ENCODE data around the gene GTF3A. TPM values are rescaled to one million over a fixed set of nuclear protein-coding genes. Genes with fewer than 3 reads are reported as not detected.

Gene GTF3A
- total and polyA plus RNA-seq, 2 experiments from 2014 or later: 109 to 190 TPM

DNA sequence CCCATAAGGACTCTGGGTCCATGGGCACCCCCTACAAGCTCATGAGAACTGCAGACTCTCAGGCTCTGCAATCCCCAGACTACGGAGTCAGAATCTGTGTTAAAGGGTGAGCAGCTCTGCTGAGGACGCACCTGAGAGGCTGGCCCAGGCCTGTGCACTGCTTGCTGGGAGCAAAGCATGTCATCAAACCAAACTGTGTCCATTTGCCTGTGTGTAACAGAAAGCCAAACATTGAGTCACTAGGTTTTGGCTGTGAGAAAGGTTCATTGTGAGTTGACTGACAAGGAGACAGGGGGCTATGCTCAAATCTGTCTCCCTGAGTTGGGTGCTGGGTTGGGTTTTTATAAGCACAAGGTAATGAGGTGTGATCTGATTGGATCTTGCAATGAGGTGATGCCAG, 48.0 kb downstream of the GTF3A start (continued):
- no peak for TF ChIP-seq ZNF462 (CRISPR knock-in tag; IDR thresholded peaks at IDR 0.05)

DNA sequence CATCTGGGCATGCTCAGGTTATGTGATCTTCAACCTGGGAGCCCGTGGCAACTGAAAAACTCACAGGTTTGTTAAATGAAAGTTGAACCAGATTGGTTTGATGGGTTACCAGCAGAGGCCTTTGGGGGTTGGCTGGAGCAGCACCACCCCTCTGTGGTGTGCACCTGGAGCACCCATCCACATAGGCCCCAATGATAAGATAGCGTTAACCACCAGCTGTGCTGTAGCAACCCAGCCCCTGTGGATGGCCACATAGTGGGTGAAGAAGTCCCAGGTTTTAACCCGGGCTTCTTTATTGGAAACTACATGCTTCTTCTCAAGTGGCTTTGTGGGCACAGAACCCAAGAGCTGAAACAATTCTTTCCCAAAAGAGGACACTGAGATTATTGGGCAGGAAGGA, 48.5 kb downstream of the GTF3A start:
- Mint-ChIP-seq H3K36me3 (ENCODE audit: low read depth) (no peaks in the 10 kb centered on the region; the same call in 2 of the 3 replicates), H3K9me3 (no peaks in the 10 kb centered on the region; the same call in 2 of the 3 replicates), H3K4me3 (no peak overlapping the region), H3K4me1 (peaks cover 11% of the 10 kb centered on the region; the same call in 2 of the 3 replicates), H3K27ac (no peak overlapping the region), H3K27me3 (ENCODE audit: insufficient read depth, low read depth, poor library complexity) (peaks cover 7% of the 10 kb centered on the region)
- Histone ChIP-seq H3K27me3 (ENCODE audit: insufficient read depth) (no peaks in the 10 kb centered on the region), H3K27ac (ENCODE audit: low read depth) (no peak overlapping the region), H3K36me3 (ENCODE audit: insufficient read depth) (no peaks in the 10 kb centered on the region), H3K9me2 (ENCODE audit: insufficient read depth) (no peaks in the 10 kb centered on the region), H2AFZ (no peak overlapping the region), H3K4me1 (ENCODE audit: insufficient read depth) (no peaks in the 10 kb centered on the region), H4K20me1 (replicated peaks; ENCODE audit: insufficient read depth) (no peaks in the 10 kb centered on the region), H3K79me2 (replicated peaks; ENCODE audit: insufficient read depth) (no peaks in the 10 kb centered on the region), H3K4me3 (no peak overlapping the region), H3F3A (replicated peaks; ENCODE audit: low read depth) (no peaks in the 10 kb centered on the region), H3K4me2 (no peak overlapping the region)
- DNase-seq (ENCODE audit: low spot score): no peak
- no peak for ATAC-seq
- TF ChIP-seq ZNF462 (CRISPR knock-in tag; IDR thresholded peaks at IDR 0.05) (no peak), NANOG (IDR thresholded peaks at IDR 0.05; ENCODE audit: borderline replicate concordance) (no peak), JUNB (IDR thresholded peaks at IDR 0.05; ENCODE audit: unreplicated experiment) (no peak), ZNF331 (CRISPR knock-in tag; IDR thresholded peaks at IDR 0.05; ENCODE audit: low read depth) (no peak), ZNF114 (CRISPR knock-in tag; IDR thresholded peaks at IDR 0.05) (no peak)
- TF ChIP-seq, protein P1, sequence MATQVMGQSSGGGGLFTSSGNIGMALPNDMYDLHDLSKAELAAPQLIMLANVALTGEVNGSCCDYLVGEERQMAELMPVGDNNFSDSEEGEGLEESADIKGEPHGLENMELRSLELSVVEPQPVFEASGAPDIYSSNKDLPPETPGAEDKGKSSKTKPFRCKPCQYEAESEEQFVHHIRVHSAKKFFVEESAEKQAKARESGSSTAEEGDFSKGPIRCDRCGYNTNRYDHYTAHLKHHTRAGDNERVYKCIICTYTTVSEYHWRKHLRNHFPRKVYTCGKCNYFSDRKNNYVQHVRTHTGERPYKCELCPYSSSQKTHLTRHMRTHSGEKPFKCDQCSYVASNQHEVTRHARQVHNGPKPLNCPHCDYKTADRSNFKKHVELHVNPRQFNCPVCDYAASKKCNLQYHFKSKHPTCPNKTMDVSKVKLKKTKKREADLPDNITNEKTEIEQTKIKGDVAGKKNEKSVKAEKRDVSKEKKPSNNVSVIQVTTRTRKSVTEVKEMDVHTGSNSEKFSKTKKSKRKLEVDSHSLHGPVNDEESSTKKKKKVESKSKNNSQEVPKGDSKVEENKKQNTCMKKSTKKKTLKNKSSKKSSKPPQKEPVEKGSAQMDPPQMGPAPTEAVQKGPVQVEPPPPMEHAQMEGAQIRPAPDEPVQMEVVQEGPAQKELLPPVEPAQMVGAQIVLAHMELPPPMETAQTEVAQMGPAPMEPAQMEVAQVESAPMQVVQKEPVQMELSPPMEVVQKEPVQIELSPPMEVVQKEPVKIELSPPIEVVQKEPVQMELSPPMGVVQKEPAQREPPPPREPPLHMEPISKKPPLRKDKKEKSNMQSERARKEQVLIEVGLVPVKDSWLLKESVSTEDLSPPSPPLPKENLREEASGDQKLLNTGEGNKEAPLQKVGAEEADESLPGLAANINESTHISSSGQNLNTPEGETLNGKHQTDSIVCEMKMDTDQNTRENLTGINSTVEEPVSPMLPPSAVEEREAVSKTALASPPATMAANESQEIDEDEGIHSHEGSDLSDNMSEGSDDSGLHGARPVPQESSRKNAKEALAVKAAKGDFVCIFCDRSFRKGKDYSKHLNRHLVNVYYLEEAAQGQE (IDR thresholded peaks at IDR 0.05; ENCODE audit: unreplicated experiment): no peak

Data from GM23338 (cell line).